Stimulated activated memory B cell treated with anti-CD40 and anti-IgM and Interleukin-4, amounts not matched to agents 10 μg/mL and 1 μg/mL and 100 μg/mL, for 72 hours (primary cell): ENCODE measurements around the gene SRGAP1.
A peak's percentile ranks its signal among the peaks of the same experiment; 100 is the strongest.
"Not testable (repeated sequence)": the region's sequence is repeated elsewhere in the genome, so short reads cannot be mapped to it uniquely, and the experiment has no call there.

Source experiments
- ATAC-seq: fragments of 150-1000 bp; cut with Tn5 transposase; 2 replicates; pipeline ENCODE4 v1.10.0; 2021
- H3K27ac Mint-ChIP-seq: one replicate; pipeline ENCODE4 v1.8.0; 2022; ENCODE audit warnings: mild to moderate bottlenecking, mixed read lengths
- H3K27me3 Mint-ChIP-seq: one replicate; pipeline ENCODE4 v1.8.0; 2022; ENCODE audit warnings: mixed read lengths
- H3K36me3 Mint-ChIP-seq: one replicate; pipeline ENCODE4 v1.8.0; 2022; ENCODE audit warnings: mixed read lengths
- H3K4me1 Mint-ChIP-seq: one replicate; pipeline ENCODE4 v1.8.0; 2022; ENCODE audit warnings: mixed read lengths
- H3K4me3 Mint-ChIP-seq: one replicate; pipeline ENCODE4 v1.8.0; 2022; ENCODE audit warnings: mild to moderate bottlenecking, moderate library complexity, mixed read lengths
- H3K9me3 Mint-ChIP-seq: one replicate; pipeline ENCODE4 v1.8.0; 2022; ENCODE audit warnings: mixed read lengths

The SRGAP1 gene

DNA sequence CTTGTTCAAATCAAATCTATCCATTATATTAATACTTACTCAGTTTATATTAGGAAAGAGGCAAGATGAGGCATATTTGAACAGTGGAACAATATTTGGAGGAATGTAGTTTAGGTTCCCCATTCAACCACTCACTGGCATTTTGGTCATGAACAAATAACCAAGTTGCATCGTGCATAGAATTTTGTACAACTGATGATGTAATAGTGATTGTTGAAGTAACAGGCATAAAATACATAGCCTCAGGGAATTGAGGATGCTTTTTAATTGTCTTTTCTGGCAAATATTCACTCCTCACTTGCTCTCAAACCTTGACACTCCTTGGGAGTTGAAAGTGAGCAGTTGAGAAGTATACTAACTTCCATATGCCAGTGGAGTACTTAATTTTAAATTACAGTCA, 175.2 kb downstream of the SRGAP1 start:
- Mint-ChIP-seq H3K27ac (no peak overlapping the region), H3K9me3 (no peaks in the 10 kb centered on the region), H3K4me1 (no peaks in the 10 kb centered on the region)

DNA sequence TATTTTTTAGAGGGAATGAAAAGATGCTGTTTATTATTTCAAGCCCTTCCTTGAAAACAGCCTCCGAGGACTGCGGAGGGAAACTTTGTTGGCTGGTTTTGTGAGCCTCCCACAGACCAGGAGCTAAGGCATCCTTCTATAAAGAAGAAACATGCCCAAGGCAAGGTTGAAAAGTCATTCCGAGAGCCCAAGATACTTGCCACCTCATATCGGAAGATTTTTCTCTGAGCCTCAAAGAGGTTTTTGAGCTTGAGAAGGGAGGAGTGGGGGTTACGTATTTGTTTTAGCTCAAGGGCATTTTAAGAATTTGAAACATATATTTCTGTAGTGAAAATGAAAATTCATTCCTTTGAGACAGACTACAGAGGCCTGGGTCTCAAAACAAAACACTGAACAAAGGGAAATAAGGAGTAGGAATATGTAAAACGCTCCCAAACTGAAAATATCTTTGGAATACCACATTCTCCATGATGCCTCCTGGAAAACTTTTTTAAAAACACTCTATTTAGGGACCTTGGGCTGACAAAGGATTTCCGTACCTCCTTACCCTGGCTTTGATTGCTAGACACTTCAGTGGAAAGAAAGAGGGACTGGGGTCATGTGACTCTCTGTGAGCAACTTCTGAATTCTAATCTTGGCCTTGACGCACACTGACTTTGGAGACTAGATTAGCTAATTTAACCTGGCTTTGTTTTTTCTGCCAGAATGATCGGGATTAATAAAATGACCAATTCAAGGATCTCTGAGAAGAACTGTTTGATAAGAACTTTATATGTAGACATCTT, 180.9 kb downstream of the SRGAP1 start:
- Mint-ChIP-seq H3K27ac (no peak overlapping the region), H3K4me3 (no peak overlapping the region), H3K27me3 (no peaks in the 10 kb centered on the region)

More for the DNA sequence above, 175.2 kb downstream of the SRGAP1 start:
- H3K36me3 Mint-ChIP-seq: no peaks in the 10 kb centered on the region
- H3K27me3 Mint-ChIP-seq: no peaks in the 10 kb centered on the region
- no peak overlapping the region for H3K4me3 Mint-ChIP-seq
- ATAC-seq: no peak

DNA sequence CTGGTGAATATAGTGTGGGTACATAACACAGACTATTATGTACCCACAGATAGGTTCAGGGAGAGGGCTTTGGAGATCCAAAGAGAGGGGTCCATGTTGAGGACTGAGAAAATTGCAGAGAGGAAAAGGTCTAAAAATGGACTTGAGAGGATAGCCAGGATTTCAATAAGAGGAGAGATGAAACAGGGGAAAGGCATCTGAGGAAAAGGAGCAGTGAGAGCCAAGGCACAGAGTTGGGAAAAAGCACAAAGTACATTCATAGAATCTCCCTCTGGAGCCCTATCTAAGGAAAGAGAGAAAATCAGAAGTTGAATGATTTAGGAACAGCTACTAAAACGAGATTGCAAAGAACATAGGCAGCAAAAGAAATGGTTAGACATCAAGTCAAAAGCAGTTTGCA, 182.8 kb downstream of the SRGAP1 start:
- ATAC-seq: no peak
- no peaks in the 10 kb centered on the region for H3K4me1 Mint-ChIP-seq
- H3K27ac Mint-ChIP-seq: no peak overlapping the region
- no peaks in the 10 kb centered on the region for H3K36me3 Mint-ChIP-seq
- H3K27me3 Mint-ChIP-seq: no peaks in the 10 kb centered on the region
- no peaks in the 10 kb centered on the region for H3K9me3 Mint-ChIP-seq
- H3K4me3 Mint-ChIP-seq: no peak overlapping the region

More for the DNA sequence above, 180.9 kb downstream of the SRGAP1 start:
- Mint-ChIP-seq H3K9me3 (no peaks in the 10 kb centered on the region), H3K36me3 (no peaks in the 10 kb centered on the region), H3K4me1 (no peaks in the 10 kb centered on the region)
- no peak for ATAC-seq

DNA sequence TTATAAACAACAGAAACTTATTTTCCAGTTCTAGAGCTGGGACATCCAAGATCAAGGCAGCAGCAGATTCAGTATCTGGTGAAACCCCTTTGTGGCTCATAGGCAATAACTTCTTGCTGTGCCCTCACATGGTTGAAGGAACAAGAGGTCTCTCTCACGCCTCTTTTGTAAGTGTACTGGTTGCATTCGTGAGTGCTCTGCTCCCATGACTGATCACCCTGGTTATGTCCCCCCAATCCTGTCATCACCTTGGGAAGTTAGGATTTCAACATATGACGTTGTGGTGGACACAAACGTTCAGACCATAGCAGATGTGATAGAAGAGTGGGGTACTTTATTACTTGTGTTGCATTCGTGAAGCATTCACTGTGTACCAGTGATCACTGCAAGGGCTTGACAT, 184.0 kb downstream of the SRGAP1 start:
- no peak for ATAC-seq
- Mint-ChIP-seq H3K9me3 (no peaks in the 10 kb centered on the region), H3K27me3 (no peaks in the 10 kb centered on the region), H3K4me1 (no peaks in the 10 kb centered on the region), H3K4me3 (no peak overlapping the region), H3K27ac (no peak overlapping the region), H3K36me3 (no peaks in the 10 kb centered on the region)

DNA sequence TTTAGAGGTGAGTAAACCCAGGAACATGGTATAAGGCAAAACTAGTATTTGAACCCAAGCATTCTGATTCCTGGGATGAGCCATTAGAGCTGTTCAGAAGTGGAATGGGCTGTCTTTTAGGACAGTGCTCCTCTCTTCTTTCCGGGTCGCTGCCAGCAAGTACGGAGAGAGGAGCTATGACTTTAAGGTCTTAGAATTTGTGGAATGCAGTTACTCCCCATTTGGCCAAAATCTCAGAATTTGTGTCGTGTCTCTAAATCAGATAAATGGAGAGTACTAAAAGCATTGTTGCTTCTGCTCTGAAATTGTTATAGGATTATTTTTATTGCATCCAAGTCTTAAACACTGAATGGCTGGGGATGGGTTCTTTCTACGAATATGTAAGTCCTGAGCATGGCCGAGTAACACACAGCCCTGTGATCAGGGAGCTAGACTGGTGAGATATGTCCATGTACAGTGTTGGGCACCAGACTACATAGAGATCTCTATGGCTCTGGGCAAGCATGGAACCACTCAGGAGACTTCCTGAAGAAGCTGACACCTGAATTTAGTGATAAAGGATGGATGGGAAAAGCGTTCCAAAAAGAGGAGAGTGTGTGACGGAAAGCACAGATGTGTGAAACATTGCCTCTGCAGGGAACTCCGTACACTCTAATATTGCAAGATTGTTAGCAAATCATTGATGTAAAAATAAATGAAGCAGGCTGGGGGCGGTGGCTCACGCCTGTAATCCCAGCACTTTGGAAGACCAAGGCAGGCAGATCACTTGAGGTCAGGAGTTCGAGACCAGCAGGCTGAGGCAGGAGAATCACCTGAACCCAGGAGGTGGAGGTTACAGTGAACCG, 184.7 kb downstream of the SRGAP1 start:
- Mint-ChIP-seq H3K4me1 (no peaks in the 10 kb centered on the region), H3K27me3 (no peaks in the 10 kb centered on the region), H3K36me3 (no peaks in the 10 kb centered on the region), H3K4me3 (no peak overlapping the region), H3K9me3 (no peaks in the 10 kb centered on the region), H3K27ac (no peak overlapping the region)
- ATAC-seq: no peak

DNA sequence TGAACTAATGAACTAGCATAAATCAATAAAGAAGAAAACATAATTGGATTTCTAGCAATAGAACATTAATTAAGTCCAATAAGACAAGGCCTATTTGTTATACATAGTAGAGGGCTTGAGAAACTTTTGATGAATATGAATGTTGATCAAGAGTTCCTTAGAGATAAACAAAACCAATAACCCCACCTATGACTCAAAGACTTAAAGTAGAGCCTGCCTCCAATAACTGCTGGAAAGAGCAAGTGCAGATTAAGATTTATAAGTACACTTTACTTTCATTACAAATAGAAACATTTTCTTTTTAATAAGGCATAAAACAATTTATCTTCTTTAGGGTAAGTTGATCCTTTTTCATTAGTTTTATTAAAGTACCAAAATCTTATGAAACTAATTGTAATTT, 185.7 kb downstream of the SRGAP1 start:
- ATAC-seq: no peak
- H3K4me3 Mint-ChIP-seq: no peak overlapping the region

DNA sequence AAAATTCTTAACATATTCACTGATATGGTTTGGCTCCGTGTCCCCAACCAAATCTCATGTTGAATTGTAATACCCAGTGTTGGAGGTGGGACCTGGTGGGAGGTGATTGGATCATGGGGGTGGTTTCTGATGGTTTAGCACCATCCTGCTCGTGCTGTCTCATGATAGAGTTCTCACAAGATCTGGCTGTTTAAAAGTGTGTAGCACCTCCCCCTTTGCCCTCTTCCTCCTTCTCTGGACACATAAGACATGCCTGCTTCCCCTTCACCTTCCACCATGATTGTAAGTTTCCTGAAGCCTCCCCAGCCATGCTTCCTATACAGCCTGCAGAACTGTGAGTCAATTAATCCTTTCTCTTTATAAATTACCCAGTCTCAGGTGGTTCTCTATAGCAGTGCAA, 189.6 kb downstream of the SRGAP1 start:
- H3K4me1 Mint-ChIP-seq, ATAC-seq, H3K36me3 Mint-ChIP-seq, H3K27me3 Mint-ChIP-seq, H3K9me3 Mint-ChIP-seq, H3K27ac Mint-ChIP-seq, H3K4me3 Mint-ChIP-seq: not testable (repeated sequence)

More for the DNA sequence above, 185.7 kb downstream of the SRGAP1 start:
- Mint-ChIP-seq H3K27ac (no peak overlapping the region), H3K27me3 (no peaks in the 10 kb centered on the region), H3K36me3 (no peaks in the 10 kb centered on the region), H3K9me3 (no peaks in the 10 kb centered on the region), H3K4me1 (no peaks in the 10 kb centered on the region)

DNA sequence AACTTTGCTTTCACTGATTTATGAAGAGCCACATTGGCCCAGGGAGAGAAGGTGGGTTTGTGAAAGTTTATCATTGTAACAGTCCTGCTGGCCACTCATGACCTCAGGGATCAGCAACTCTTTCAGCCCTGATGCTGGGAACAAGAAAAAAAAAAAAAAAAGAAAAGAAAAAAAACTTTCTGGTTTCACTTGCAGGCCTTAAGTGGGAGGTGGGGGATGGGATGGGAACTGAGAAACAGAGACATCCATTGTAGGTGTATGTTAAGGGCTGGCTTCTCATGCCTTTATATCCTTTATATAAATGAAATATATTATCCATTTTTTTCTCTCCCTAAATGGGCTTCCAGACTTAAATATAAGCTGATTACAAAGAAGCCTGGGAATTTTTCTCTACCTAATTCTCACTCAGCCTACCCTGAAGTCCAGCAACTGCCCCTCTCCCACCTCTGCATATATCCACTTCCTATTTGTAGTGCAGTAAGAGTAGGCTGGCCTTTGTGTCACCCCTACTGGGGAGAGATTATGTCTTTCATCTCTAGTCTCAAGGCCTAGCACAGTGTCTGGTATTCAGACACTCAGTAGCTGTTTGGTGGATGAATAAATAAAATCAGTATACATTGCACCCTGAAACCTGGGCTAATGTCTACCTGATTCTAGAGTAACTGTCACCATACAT, 190.5 kb downstream of the SRGAP1 start:
- H3K27ac Mint-ChIP-seq: no peak overlapping the region
- H3K4me1 Mint-ChIP-seq: no peaks in the 10 kb centered on the region
- ATAC-seq: peak; percentile 38
- H3K4me3 Mint-ChIP-seq: no peak overlapping the region
- H3K9me3 Mint-ChIP-seq: no peaks in the 10 kb centered on the region
- H3K27me3 Mint-ChIP-seq: no peaks in the 10 kb centered on the region
- no peaks in the 10 kb centered on the region for H3K36me3 Mint-ChIP-seq

DNA sequence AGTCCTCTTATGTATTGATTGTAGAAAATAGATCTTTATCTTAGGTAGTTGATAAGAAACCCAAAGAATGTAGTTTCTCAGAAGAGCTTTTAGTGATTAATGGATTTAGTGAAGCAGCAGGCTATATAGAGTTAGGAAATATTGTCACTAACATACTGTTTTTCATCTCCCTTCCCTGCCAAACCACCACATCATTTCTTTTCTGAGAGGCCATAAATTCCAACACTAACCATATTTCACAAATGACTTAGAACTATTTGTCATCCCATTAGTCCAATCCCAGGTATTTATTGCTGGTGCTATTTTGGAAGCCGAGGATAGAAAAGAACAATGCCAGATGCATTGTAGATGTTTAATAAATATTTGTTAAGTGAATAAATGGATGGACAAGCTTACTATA, 191.9 kb downstream of the SRGAP1 start:
- H3K27ac Mint-ChIP-seq: no peak overlapping the region
- ATAC-seq: no peak

DNA sequence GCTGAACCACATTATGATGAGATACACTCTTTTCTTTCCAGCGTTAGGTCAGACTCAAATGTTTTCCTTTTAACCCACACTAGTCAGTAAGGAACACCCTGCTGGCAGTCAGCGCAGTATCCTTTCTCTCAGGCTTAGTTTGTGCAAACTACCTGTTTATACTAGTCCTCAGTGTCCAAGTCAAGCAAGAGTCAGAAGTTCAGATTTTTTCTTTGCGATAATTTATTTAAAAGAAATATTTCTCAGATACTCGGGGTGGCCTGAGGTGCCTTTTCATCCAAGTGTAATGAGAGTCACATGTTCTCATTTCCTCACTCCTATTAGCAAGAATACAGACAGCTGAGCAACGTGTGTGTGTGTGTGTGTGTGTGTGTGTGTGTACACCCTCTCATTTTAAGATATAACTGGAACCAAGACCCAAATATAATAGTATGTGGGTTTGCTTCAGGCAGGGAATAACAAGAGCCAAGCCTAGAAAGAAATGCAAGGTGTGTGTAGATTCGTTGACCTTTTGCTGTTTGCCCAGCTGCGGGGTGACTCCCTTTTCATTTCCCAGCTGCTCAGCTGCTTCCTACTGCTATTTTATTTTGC, 194.9 kb downstream of the SRGAP1 start:
- Mint-ChIP-seq H3K27ac (no peak overlapping the region), H3K36me3 (no peaks in the 10 kb centered on the region), H3K4me1 (no peaks in the 10 kb centered on the region), H3K27me3 (no peaks in the 10 kb centered on the region), H3K9me3 (no peaks in the 10 kb centered on the region), H3K4me3 (no peak overlapping the region)
- no peak for ATAC-seq

More for the DNA sequence above, 191.9 kb downstream of the SRGAP1 start:
- no peaks in the 10 kb centered on the region for H3K4me1 Mint-ChIP-seq
- no peaks in the 10 kb centered on the region for H3K27me3 Mint-ChIP-seq
- H3K4me3 Mint-ChIP-seq: no peak overlapping the region
- H3K36me3 Mint-ChIP-seq: no peaks in the 10 kb centered on the region
- H3K9me3 Mint-ChIP-seq: no peaks in the 10 kb centered on the region

DNA sequence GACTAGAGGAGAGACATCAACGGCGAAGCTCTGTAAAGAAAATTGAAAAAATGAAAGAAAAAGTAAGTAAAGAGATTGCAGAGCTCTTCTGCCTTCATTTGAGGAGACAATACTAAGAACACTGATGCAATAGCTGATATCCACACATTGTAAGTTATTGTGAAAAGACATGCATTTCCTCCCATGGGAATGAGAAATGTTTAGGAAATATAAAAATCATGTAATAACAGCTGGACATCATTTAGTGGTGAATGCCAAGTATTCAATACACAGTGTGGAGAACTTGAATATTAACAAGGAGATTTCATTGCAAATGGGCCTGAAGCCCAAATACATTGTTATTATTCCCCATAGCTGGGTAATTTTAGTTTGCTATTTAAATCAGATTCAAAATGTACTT, 198.4 kb downstream of the SRGAP1 start:
- no peaks in the 10 kb centered on the region for H3K27me3 Mint-ChIP-seq
- no peak overlapping the region for H3K27ac Mint-ChIP-seq
- H3K9me3 Mint-ChIP-seq: no peaks in the 10 kb centered on the region
- no peaks in the 10 kb centered on the region for H3K36me3 Mint-ChIP-seq
- H3K4me3 Mint-ChIP-seq: no peak overlapping the region
- no peak for ATAC-seq
- H3K4me1 Mint-ChIP-seq: no peaks in the 10 kb centered on the region

DNA sequence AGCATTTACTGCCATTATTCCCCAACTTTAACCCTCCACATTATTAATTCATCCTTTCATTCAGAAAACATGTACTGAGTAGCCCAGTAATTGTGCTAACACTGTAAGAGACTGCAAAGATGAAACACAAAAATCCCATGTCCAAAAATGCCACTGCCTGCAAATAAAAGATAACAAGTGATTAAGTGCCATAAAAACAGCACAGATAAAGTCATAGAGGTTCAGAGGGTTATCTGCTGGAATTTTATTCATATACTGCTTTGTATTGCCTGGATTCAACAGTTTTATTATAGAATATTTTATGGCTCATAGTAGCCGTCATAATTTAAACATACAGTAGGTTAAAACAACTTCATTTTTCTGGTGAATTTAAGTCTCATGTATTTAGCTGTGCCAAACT, 199.7 kb downstream of the SRGAP1 start:
- no peak overlapping the region for H3K4me3 Mint-ChIP-seq
- H3K4me1 Mint-ChIP-seq: no peaks in the 10 kb centered on the region
- H3K36me3 Mint-ChIP-seq: no peaks in the 10 kb centered on the region
- ATAC-seq: no peak
- H3K9me3 Mint-ChIP-seq: no peaks in the 10 kb centered on the region
- no peak overlapping the region for H3K27ac Mint-ChIP-seq
- no peaks in the 10 kb centered on the region for H3K27me3 Mint-ChIP-seq

DNA sequence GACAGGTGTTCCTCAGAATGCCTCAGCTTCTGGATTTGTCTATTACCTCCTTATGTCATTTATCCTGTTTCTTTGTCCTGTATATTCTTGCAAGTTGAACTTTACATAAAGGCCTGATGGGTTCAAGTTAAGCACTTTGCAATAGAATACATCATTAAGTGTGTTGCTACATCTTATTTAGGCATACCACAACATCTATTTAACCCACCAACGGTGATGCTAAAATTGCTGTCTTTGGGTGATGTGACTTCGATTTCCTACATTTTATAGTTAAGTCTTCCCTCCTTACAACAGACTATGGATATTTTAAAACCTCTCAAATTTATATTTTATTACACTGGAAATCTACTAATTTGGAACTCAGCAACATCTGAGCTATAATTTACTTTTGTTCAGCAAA, 206.6 kb downstream of the SRGAP1 start:
- Mint-ChIP-seq H3K4me3 (no peak overlapping the region), H3K9me3 (peaks cover 4% of the 10 kb centered on the region), H3K27ac (no peak overlapping the region), H3K27me3 (no peaks in the 10 kb centered on the region), H3K36me3 (no peaks in the 10 kb centered on the region), H3K4me1 (no peaks in the 10 kb centered on the region)
- no peak for ATAC-seq

DNA sequence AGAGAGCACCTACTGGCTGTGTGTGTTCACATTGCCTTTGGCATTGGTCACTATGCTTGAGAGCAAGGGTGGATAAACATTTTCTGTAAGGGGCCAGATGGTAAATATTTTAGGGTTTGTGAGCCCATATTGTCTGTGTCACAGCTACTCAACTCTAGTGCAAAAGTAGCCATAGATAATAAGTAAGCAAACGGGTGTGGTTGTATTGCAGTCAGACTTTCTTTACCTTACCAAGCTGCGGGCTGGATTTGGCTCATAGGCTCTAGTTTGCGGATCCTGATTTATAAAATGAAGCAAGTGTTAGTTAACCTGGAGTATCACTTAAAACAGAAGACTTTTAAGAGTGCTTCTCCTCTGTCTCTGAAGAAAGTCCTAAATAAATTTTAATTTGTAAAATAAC, 208.6 kb downstream of the SRGAP1 start:
- peaks cover 5% of the 10 kb centered on the region for H3K9me3 Mint-ChIP-seq
- no peak overlapping the region for H3K27ac Mint-ChIP-seq

DNA sequence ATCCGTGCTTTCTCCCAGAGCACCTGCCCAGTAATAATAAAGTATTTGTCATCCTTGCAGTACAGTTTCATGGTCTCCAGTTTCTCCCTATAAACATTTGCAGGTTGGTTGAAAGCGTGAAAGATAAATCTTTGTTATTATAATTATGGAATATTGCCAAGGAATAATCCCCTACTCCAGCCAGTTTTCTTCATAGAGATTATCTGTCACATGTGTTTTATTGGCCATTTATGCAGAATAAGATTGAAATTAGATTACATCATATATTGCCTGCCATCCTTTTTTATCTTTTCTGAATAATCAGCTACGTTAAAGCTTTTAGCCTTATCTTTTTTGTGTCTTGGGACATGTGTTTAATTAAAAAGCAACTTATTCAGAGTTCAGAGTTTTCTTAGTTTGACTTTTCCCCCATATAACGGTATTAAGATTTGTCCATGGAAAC, 209.6 kb downstream of the SRGAP1 start:
- Mint-ChIP-seq H3K4me1 (no peaks in the 10 kb centered on the region), H3K27me3 (no peaks in the 10 kb centered on the region), H3K4me3 (no peak overlapping the region), H3K36me3 (no peaks in the 10 kb centered on the region), H3K9me3 (peaks cover 5% of the 10 kb centered on the region), H3K27ac (no peak overlapping the region)
- no peak for ATAC-seq

More for the DNA sequence above, 208.6 kb downstream of the SRGAP1 start:
- Mint-ChIP-seq H3K36me3 (no peaks in the 10 kb centered on the region), H3K4me3 (no peak overlapping the region), H3K4me1 (no peaks in the 10 kb centered on the region), H3K27me3 (no peaks in the 10 kb centered on the region)
- no peak for ATAC-seq
